Nephron progenitor cell (in vitro differentiated cells): ENCODE data around the gene MTIF2.

Experiments used
- DNase-seq: peaks from one replicate; pipeline ENCODE4 v3.0.0; 2021
- H3K27ac Mint-ChIP-seq: 2 replicates; pipeline ENCODE4 v1.8.0; 2021; ENCODE audit warnings: mild to moderate bottlenecking, moderate library complexity, mixed read lengths
- H3K27me3 Mint-ChIP-seq: 2 replicates; pipeline ENCODE4 v1.8.0; 2021; ENCODE audit warnings: mild to moderate bottlenecking, low read depth, mixed read lengths; ENCODE audit not compliant: poor library complexity
- H3K36me3 Mint-ChIP-seq: 2 replicates; pipeline ENCODE4 v1.8.0; 2021; ENCODE audit warnings: low read depth, mixed read lengths
- H3K4me1 Mint-ChIP-seq: 2 replicates; pipeline ENCODE4 v1.8.0; 2021; ENCODE audit warnings: mixed read lengths
- H3K4me3 Mint-ChIP-seq: 2 replicates; pipeline ENCODE4 v1.8.0; 2021; ENCODE audit warnings: mild to moderate bottlenecking, moderate library complexity, mixed read lengths
- H3K9me3 Mint-ChIP-seq: 2 replicates; pipeline ENCODE4 v1.8.0; 2021; ENCODE audit warnings: mild to moderate bottlenecking, moderate library complexity, mixed read lengths
- CTCF ChIP-seq: fragments of 200-600 bp; sonication (generic); IDR thresholded peaks from 2 replicates; pipeline ENCODE4 v1.5.0; 2021; ENCODE audit warnings: antibody characterized with exemption

MTIF2 gene

GRCh38 chr2:55232863-55233657, 36.0 kb downstream of the MTIF2 start:
- Mint-ChIP-seq H3K4me3 (peak overlapping the region; percentile 98), H3K4me1 (peaks cover 51% of the 10 kb centered on the region), H3K36me3 (peaks cover 36% of the 10 kb centered on the region), H3K27me3 (no peaks in the 10 kb centered on the region), H3K27ac (peak overlapping the region; percentile 100), H3K9me3 (no peaks in the 10 kb centered on the region)
- no peak for TF ChIP-seq CTCF
- DNase-seq, result peak; percentile 35

- H3K4me1 Mint-ChIP-seq, result peaks cover 55% of the 10 kb centered on the region
- H3K27me3 Mint-ChIP-seq, result no peaks in the 10 kb centered on the region
- peak within 1 kb of the TSS; percentile 100 for H3K27ac Mint-ChIP-seq
- TF ChIP-seq CTCF, result no peak
- H3K36me3 Mint-ChIP-seq, result peaks cover 38% of the 10 kb centered on the region
- H3K9me3 Mint-ChIP-seq, result no peaks in the 10 kb centered on the region
- DNase-seq, result peak; percentile 97
- H3K4me3 Mint-ChIP-seq, result peak within 1 kb of the TSS; percentile 98
Measured at GRCh38 chr2:55232084-55232862, 36.8 kb downstream of the MTIF2 start, which contains the start of the genes CLHC1 and RPS27A. CLHC1 (minus strand) TSS chr2:55232293; CDS start chr2:55222411, 9,882 bp downstream. RPS27A (plus strand) TSS chr2:55232688; CDS start chr2:55232825, 137 bp downstream.

GRCh38 chr2:55231546-55232083, 37.4 kb downstream of the MTIF2 start:
- peaks cover 55% of the 10 kb centered on the region for H3K4me1 Mint-ChIP-seq
- H3K27me3 Mint-ChIP-seq, result no peaks in the 10 kb centered on the region
- H3K36me3 Mint-ChIP-seq, result peaks cover 38% of the 10 kb centered on the region
- peak overlapping the region; percentile 98 for H3K4me3 Mint-ChIP-seq
- no peaks in the 10 kb centered on the region for H3K9me3 Mint-ChIP-seq
- no peak for TF ChIP-seq CTCF
- peak overlapping the region; percentile 100 for H3K27ac Mint-ChIP-seq
- DNase-seq, result no peak

- H3K4me3 Mint-ChIP-seq, result peak overlapping the region; percentile 98
Measured at GRCh38 chr2:55230551-55230950, 38.5 kb downstream of the MTIF2 start.

GRCh38 chr2:55229221-55229620, 39.8 kb downstream of the MTIF2 start:
- Mint-ChIP-seq H3K36me3 (peaks cover 33% of the 10 kb centered on the region), H3K9me3 (no peaks in the 10 kb centered on the region), H3K27ac (no peak overlapping the region), H3K27me3 (no peaks in the 10 kb centered on the region), H3K4me3 (peak overlapping the region; percentile 0), H3K4me1 (peaks cover 53% of the 10 kb centered on the region)
- no peak for TF ChIP-seq CTCF
- DNase-seq, result no peak

More at GRCh38 chr2:55230551-55230950, 38.5 kb downstream of the MTIF2 start:
- no peak for TF ChIP-seq CTCF
- Mint-ChIP-seq H3K4me1 (peaks cover 55% of the 10 kb centered on the region), H3K9me3 (no peaks in the 10 kb centered on the region), H3K27ac (peak overlapping the region; percentile 31), H3K36me3 (peaks cover 38% of the 10 kb centered on the region), H3K27me3 (no peaks in the 10 kb centered on the region)
- DNase-seq, result no peak
